A673 (cell line): ENCODE results near the gene BABAM2. TPM values are rescaled to one million over a fixed set of nuclear protein-coding genes. Genes with fewer than 3 reads are reported as not detected.

Source experiments
- BruUV-seq: library from RNA; stranded (reverse); fragments of 400-500 nt; replicated peaks from 2 replicates; lab custom pipeline; 2021; lab: Mats Ljungman, UMichigan
- CTCF ChIA-PET: fragments of 300-600 bp; sonication (Branson Sonifier 250); formaldehyde crosslinking; loops from one replicate; lab custom pipeline; 2022; ENCODE audit warnings: antibody characterized with exemption; lab: Charles Lee
- POLR2A ChIA-PET: fragments of 300-600 bp; sonication (Branson Sonifier 250); formaldehyde crosslinking; loops from one replicate; lab custom pipeline; 2022; ENCODE audit warnings: antibody characterized with exemption; ENCODE audit not compliant: low non-redundant PET; lab: Charles Lee
- DNase-seq: peaks from one replicate; pipeline ENCODE4 v3.0.0-alpha.2; 2015; ENCODE audit warnings: low spot score
- H3K27ac ChIP-seq: fragments of 200-600 bp; sonication (generic); 2 replicates; pipeline ENCODE4 v1.5.1; 2016; ENCODE audit warnings: mixed run types, low read depth, mild to moderate bottlenecking, mixed read lengths, antibody characterized with exemption, low read length; ENCODE audit not compliant: poor library complexity, severe bottlenecking
- H3K27me3 ChIP-seq: fragments of 200-600 bp; sonication (generic); replicated peaks from 2 replicates; pipeline ENCODE4 v1.6.1; 2017; ENCODE audit warnings: mixed run types, low read depth, mild to moderate bottlenecking, mixed read lengths, antibody characterized with exemption, low read length; ENCODE audit not compliant: insufficient read depth, poor library complexity
- H3K36me3 ChIP-seq: fragments of 200-600 bp; sonication (generic); 2 replicates; pipeline ENCODE4 v1.6.1; 2016; ENCODE audit warnings: mixed run types, mild to moderate bottlenecking, mixed read lengths, antibody characterized with exemption, low read length; ENCODE audit not compliant: insufficient read depth, poor library complexity, severe bottlenecking
- H3K4me1 ChIP-seq: fragments of 200-600 bp; sonication (generic); 2 replicates; pipeline ENCODE4 v1.6.1; 2017; ENCODE audit warnings: mixed run types, mild to moderate bottlenecking, mixed read lengths, antibody characterized with exemption, low read length; ENCODE audit not compliant: insufficient read depth, poor library complexity, severe bottlenecking
- H3K4me3 ChIP-seq: fragments of 200-600 bp; sonication (generic); 2 replicates; pipeline ENCODE4 v1.5.1; 2016; ENCODE audit warnings: low read depth, mixed run types, mild to moderate bottlenecking, mixed read lengths, low read length; ENCODE audit not compliant: poor library complexity, severe bottlenecking
- H3K9me3 ChIP-seq: fragments of 200-600 bp; sonication (generic); 2 replicates; pipeline ENCODE4 v1.6.1; 2016; ENCODE audit warnings: mixed run types, low read depth, mild to moderate bottlenecking, mixed read lengths, antibody characterized with exemption, low read length; ENCODE audit not compliant: poor library complexity, severe bottlenecking
- EZH2 ChIP-seq: fragments of 200-600 bp; sonication (generic); IDR thresholded peaks from 2 replicates; pipeline ENCODE4 v1.6.1; 2017; ENCODE audit warnings: borderline replicate concordance, low read depth, mild to moderate bottlenecking, mixed read lengths, antibody characterized with exemption, low read length; ENCODE audit not compliant: poor library complexity, severe bottlenecking
- intact Hi-C: fragments of 100-400 bp; cut with micrococcal nuclease; formaldehyde crosslinking; loops from one replicate; pipeline ENCODE4 v1.10.0; 2022; ENCODE audit not compliant: unreplicated experiment
- total RNA-seq: library from RNA; stranded (reverse); gene quantifications from 2 replicates; pipeline ENCODE4 v1.2.3, GENCODE V29; 2021
- TF ChIP-seq, protein P1 (sequence below): fragments of 300-800, 200-600 bp; sonication (generic); conservative IDR thresholded peaks from 2 replicates; pipeline ENCODE4 v1.5.1; 2017; ENCODE audit warnings: low read depth, mild to moderate bottlenecking, antibody characterized with exemption, low read length, moderate library complexity, mixed read lengths

Gene BABAM2
- total RNA-seq, 1 experiment from 2014 or later: 21.8 TPM

GRCh38 chr2:28045676-28046351, 155.3 kb downstream of the BABAM2 start:
- ChIA-PET POLR2A (no interaction called here), CTCF (no interaction called here)
- no peaks in the 10 kb centered on the region for H3K27me3 ChIP-seq
- TF ChIP-seq, protein P1, sequence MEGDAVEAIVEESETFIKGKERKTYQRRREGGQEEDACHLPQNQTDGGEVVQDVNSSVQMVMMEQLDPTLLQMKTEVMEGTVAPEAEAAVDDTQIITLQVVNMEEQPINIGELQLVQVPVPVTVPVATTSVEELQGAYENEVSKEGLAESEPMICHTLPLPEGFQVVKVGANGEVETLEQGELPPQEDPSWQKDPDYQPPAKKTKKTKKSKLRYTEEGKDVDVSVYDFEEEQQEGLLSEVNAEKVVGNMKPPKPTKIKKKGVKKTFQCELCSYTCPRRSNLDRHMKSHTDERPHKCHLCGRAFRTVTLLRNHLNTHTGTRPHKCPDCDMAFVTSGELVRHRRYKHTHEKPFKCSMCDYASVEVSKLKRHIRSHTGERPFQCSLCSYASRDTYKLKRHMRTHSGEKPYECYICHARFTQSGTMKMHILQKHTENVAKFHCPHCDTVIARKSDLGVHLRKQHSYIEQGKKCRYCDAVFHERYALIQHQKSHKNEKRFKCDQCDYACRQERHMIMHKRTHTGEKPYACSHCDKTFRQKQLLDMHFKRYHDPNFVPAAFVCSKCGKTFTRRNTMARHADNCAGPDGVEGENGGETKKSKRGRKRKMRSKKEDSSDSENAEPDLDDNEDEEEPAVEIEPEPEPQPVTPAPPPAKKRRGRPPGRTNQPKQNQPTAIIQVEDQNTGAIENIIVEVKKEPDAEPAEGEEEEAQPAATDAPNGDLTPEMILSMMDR: no peak
- TF ChIP-seq EZH2: no peak
- H3K27ac ChIP-seq: no peak overlapping the region
- H3K4me3 ChIP-seq: no peak overlapping the region
- intact Hi-C loops: no loop called here
- BruUV-seq: no TSS peak
- H3K36me3 ChIP-seq: no peaks in the 10 kb centered on the region
- no peaks in the 10 kb centered on the region for H3K4me1 ChIP-seq
- DNase-seq: no peak
- H3K9me3 ChIP-seq: no peaks in the 10 kb centered on the region

DNA sequence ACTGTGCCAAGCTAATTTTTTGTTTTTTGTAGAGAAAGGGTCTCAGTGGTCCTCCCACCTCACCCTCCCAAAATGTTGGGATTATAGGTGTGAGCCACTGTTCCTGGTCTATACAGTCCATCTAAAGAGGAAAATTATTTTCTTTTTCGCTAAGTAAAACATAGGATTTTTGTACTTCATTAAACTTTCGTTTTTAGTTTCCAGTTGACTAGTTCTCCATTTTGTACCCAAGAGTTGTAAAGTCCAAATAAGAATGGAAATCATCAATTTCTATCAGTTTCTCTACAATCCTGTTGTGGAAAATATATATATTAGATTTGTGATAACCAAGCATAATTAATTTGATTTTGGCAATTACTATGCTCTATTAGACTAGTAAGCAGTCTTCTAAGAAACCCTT, 156.4 kb downstream of the BABAM2 start:
- H3K27me3 ChIP-seq: no peaks in the 10 kb centered on the region
- H3K4me1 ChIP-seq: no peaks in the 10 kb centered on the region
- CTCF ChIA-PET: no interaction called here
- POLR2A ChIA-PET: no interaction called here
- H3K36me3 ChIP-seq: no peaks in the 10 kb centered on the region
- H3K27ac ChIP-seq: no peak overlapping the region
- intact Hi-C loops: no loop called here
- H3K4me3 ChIP-seq: no peak overlapping the region
- no peak for DNase-seq
- TF ChIP-seq EZH2: no peak
- TF ChIP-seq, protein P1: no peak
- H3K9me3 ChIP-seq: no peaks in the 10 kb centered on the region
- BruUV-seq: no TSS peak

- H3K27ac ChIP-seq: no peak overlapping the region
- CTCF ChIA-PET: no interaction called here
Measured at GRCh38 chr2:28047681-28048080, 157.2 kb downstream of the BABAM2 start.

More at GRCh38 chr2:28047681-28048080, 157.2 kb downstream of the BABAM2 start:
- intact Hi-C loops: no loop called here
- H3K4me1 ChIP-seq: no peaks in the 10 kb centered on the region
- no TSS peak for BruUV-seq
- TF ChIP-seq, protein P1: no peak
- no peak for TF ChIP-seq EZH2
- no peaks in the 10 kb centered on the region for H3K27me3 ChIP-seq
- no peak overlapping the region for H3K4me3 ChIP-seq
- H3K9me3 ChIP-seq: no peaks in the 10 kb centered on the region
- no peak for DNase-seq
- POLR2A ChIA-PET: no interaction called here
- no peaks in the 10 kb centered on the region for H3K36me3 ChIP-seq
